ENCODE measurements around the gene RBFOX2.

The RBFOX2 gene

GRCh38 chr22:35961480-35962295, 66.9 kb downstream of the RBFOX2 start:
- Histone ChIP-seq H3K4me1 (peaks cover 60% of the 10 kb centered on the region), H3K9me3 (no peaks in the 10 kb centered on the region), H3K36me3 (no peaks in the 10 kb centered on the region), H3K4me3 (ENCODE audit: low read depth, low read length) (peak overlapping the region; percentile 14), H3K27me3 (no peaks in the 10 kb centered on the region)
- peak; percentile 37 for DNase-seq
- TF ChIP-seq, protein P1, sequence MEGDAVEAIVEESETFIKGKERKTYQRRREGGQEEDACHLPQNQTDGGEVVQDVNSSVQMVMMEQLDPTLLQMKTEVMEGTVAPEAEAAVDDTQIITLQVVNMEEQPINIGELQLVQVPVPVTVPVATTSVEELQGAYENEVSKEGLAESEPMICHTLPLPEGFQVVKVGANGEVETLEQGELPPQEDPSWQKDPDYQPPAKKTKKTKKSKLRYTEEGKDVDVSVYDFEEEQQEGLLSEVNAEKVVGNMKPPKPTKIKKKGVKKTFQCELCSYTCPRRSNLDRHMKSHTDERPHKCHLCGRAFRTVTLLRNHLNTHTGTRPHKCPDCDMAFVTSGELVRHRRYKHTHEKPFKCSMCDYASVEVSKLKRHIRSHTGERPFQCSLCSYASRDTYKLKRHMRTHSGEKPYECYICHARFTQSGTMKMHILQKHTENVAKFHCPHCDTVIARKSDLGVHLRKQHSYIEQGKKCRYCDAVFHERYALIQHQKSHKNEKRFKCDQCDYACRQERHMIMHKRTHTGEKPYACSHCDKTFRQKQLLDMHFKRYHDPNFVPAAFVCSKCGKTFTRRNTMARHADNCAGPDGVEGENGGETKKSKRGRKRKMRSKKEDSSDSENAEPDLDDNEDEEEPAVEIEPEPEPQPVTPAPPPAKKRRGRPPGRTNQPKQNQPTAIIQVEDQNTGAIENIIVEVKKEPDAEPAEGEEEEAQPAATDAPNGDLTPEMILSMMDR (IDR thresholded peaks at IDR 0.05; ENCODE audit: low read depth, low read length): no peak

- DNase-seq: no peak
- Histone ChIP-seq H3K4me3 (ENCODE audit: low read depth, low read length) (no peak overlapping the region), H3K27me3 (no peaks in the 10 kb centered on the region), H3K4me1 (peaks cover 57% of the 10 kb centered on the region), H3K9me3 (no peaks in the 10 kb centered on the region), H3K36me3 (no peaks in the 10 kb centered on the region)
- TF ChIP-seq, protein P1 (IDR thresholded peaks at IDR 0.05; ENCODE audit: low read depth, low read length): no peak
Observed at GRCh38 chr22:35960854-35961253, 67.8 kb downstream of the RBFOX2 start.

DNA sequence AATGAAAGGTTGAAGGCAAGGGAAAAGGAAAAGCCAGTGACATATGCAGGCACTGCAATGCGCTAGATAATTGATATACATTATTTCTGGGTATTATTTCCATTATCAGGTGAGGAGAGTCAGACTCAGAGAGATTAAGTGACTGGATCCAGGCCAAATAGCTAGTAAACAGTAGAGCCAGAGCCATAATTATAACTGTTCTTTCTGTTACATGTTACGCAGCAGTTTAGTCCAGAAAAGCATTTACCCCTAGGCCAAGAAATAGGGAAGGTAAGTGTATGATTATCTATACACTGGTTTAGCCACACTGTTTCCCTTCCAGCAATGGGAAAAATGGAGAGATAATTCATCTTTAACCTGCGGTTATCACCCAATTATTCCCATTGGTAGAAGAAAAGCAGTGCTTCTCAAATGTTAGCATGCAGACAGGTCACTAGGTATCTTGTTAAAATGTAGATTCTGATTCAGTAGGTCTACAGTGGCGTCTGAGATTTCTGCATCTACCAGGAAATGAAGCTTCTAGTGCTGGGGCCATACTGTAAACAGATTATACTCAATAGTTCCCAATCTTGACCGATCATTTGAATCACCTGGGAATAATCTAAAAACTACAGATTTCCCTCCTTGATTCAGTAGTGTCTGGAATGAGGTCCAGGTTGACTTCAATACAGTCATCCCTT, 69.4 kb downstream of the RBFOX2 start:
- Histone ChIP-seq H3K4me3 (ENCODE audit: low read depth, low read length) (peak overlapping the region; percentile 11; the same call in 1 of the 2 replicates), H3K36me3 (no peaks in the 10 kb centered on the region), H3K9me3 (no peaks in the 10 kb centered on the region), H3K27me3 (no peaks in the 10 kb centered on the region), H3K4me1 (peaks cover 58% of the 10 kb centered on the region)
- DNase-seq: peak; percentile 54
- TF ChIP-seq, protein P1 (IDR thresholded peaks at IDR 0.05; ENCODE audit: low read depth, low read length): no peak

DNA sequence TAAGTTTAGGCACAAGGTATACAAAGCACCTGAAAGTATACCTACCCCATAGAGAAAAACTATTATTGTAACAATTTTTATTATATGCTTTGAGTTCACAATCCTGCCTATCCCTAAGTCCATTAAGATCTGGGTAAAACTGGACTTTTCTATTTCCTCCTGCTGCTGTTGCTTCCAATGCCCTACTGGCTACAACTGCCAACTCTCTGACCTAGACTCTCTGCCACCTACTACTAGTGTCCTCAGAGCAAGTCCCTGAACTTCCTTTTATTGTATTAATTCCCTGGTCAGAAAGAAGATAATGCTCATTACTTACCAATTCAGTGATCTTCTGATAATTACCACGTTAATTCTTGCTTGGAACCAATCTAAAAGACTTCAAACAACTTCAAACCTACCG, 70.3 kb downstream of the RBFOX2 start:
- H3K4me3 ChIP-seq (ENCODE audit: low read depth, low read length): peak overlapping the region; percentile 7; the same call in 1 of the 2 replicates
- no peaks in the 10 kb centered on the region for H3K36me3 ChIP-seq
- peaks cover 62% of the 10 kb centered on the region for H3K4me1 ChIP-seq
- no peak for DNase-seq
- H3K27me3 ChIP-seq: no peaks in the 10 kb centered on the region
- TF ChIP-seq, protein P1 (IDR thresholded peaks at IDR 0.05; ENCODE audit: low read depth, low read length): no peak
- no peaks in the 10 kb centered on the region for H3K9me3 ChIP-seq

GRCh38 chr22:35957589-35957988, 71.0 kb downstream of the RBFOX2 start:
- no peak overlapping the region for H3K4me3 ChIP-seq (ENCODE audit: low read depth, low read length)
- H3K9me3 ChIP-seq: no peaks in the 10 kb centered on the region
- DNase-seq: no peak
- peaks cover 61% of the 10 kb centered on the region for H3K4me1 ChIP-seq
- H3K27me3 ChIP-seq: no peaks in the 10 kb centered on the region
- no peaks in the 10 kb centered on the region for H3K36me3 ChIP-seq
- TF ChIP-seq, protein P1 (IDR thresholded peaks at IDR 0.05; ENCODE audit: low read depth, low read length): no peak

DNA sequence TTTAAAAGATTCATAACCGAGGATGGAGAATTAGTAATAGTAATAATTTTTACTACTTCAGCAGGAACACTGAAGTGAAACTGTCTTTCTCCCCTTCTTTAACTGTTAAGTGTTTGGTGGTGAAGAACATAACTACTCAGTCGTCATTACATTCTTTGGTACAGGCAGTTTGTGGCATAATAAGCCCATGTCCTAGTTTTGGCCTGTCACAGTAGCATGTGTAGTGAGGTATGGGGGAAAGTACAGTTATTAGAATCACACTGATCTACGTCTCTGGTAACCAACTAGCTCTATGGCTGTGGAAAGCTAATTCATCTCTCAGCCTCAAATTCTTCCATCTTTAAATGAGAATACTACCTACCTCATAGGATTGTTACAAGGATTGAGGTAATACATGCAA, 71.8 kb downstream of the RBFOX2 start:
- Histone ChIP-seq H3K4me1 (peaks cover 55% of the 10 kb centered on the region), H3K9me3 (no peaks in the 10 kb centered on the region), H3K4me3 (ENCODE audit: low read depth, low read length) (no peak overlapping the region), H3K36me3 (no peaks in the 10 kb centered on the region), H3K27me3 (no peaks in the 10 kb centered on the region)
- DNase-seq: no peak
- TF ChIP-seq, protein P1 (IDR thresholded peaks at IDR 0.05; ENCODE audit: low read depth, low read length): no peak

All from BE2C (cell line).